ENCODE measurements around the gene ZNF573. TPM values are rescaled to one million over a fixed set of nuclear protein-coding genes. Genes with fewer than 3 reads are reported as not detected.
A peak's percentile ranks its signal among the peaks of the same experiment; 100 is the strongest.

ZNF573 gene
- total RNA-seq, 1 donor from 2014 or later, result 45.5 TPM

DNA sequence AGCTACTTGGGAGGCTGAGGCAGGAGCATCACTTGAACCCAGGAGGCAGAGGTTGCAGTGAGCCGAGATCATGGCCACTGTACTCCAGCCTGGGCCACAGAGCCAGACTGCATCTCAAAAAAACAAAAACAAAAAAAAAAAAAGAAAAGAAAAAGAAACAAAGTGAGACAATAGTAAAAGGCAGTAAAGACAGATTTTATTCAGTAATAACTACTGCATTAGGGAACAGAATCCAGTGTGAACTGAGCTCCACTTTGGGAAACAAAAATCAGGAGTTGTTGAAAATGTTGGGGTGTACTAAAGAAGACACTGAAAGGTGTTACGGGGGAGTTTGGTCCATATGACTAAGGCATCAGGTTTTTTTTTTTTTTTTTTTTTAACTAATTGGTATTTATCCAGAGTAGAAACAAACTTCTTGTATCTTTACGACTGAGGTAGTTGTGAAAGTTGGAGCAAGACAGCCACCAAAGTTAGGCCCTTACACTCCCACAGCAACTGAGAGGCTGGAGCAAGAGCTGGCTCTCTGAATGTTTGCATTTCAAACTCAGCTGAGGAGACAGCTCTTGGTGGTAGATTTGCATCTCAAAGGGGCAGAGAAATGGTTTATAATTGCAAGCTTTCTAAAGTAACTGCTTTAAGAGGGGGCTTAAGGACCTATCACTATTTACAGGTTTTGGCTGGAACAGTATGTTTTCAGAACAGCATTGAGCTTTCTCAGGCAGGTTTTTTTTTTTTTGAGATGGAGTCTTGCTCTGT lies 84.1 kb downstream of the ZNF573 start:
- no peak for DNase-seq

DNA sequence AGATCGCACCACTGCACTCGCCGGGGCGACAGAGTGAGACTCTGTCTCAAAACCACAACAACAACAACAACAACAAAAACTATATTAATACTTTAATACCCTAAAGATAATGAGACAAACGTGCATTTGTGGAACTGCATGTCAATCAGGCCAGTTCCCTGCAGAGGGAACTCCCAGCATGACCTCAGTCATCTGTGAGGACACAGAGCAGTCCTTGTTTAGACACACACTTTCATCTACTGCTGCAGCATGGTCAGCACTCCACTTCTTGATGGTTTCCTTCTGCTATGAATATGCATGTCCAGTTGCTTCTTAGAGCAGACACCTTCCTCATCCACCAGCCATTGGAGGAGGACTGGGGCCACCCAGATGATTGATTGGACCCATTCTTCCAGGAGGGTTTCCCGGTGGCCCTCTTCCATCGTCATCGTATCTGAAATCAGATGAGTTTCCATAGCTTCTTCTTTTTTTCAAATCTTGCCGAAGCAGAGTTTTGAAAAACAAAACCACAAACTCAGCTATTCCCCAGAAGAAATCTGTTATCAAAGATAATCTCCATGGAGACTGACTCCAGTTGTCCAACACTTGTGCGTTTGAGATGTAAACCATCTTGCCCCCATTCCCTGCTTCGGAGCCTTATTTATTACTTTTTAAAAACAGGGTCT lies 86.3 kb downstream of the ZNF573 start:
- DNase-seq, result no peak

- peak; percentile 86 for DNase-seq
Observed at GRCh38 chr19:37691881-37692504, 87.4 kb downstream of the ZNF573 start.

Small RNAs within 50 kb of the gene (small RNA-seq; reads per million reads assigned to genes)
- gene SELENOKP1, result not detected

Other genes starting within 250 kb of the ZNF573 start
- 11.7 TPM for gene ZNF571, start 184.8 kb downstream of the ZNF573 start, total RNA-seq
- gene ZNF540, start 184.7 kb downstream of the ZNF573 start, total RNA-seq, result 22.0 TPM
- gene ZFP30, start 124.1 kb downstream of the ZNF573 start, total RNA-seq, result 80.6 TPM
- 25.9 TPM for gene ZNF607, start 59.8 kb downstream of the ZNF573 start, total RNA-seq
- not detected for gene WDR87, start 127.0 kb upstream of the ZNF573 start, total RNA-seq
- gene SIPA1L3, start 127.6 kb upstream of the ZNF573 start, total RNA-seq, result 8.6 TPM

All from occipital lobe (tissue), 3 donors.